HepG2 (cell line): ENCODE measurements around the gene PLCD4. TPM values are rescaled to one million over a fixed set of nuclear protein-coding genes. Genes with fewer than 3 reads are reported as not detected.
A peak's percentile ranks its signal among the peaks of the same experiment; 100 is the strongest.

ENCODE experiments used
- ATAC-seq: fragments of 200-7000 bp; cut with Tn5 transposase; 3 replicates; pipeline ENCODE4 v1.9.1; 2020; ENCODE audit warnings: mild to moderate bottlenecking, moderate library complexity
- BruUV-seq: library from RNA; stranded (reverse); fragments of 400-500 nt; replicated peaks from 2 replicates; lab custom pipeline; 2021; lab: Mats Ljungman, UMichigan
- CTCF ChIA-PET: fragments of 300-600 bp; formaldehyde crosslinking; extraction: SDS; loops from one replicate; lab custom pipeline; 2021; ENCODE audit warnings: low total read pairs, inconsistent platforms, low intra/inter-chr PET ratio; lab: Yijun Ruan, JAX
- POLR2A ChIA-PET: fragments of 350-600 bp; sonication (Branson Sonifier 250); formaldehyde crosslinking; loops from one replicate; lab custom pipeline; 2020; ENCODE audit warnings: antibody characterized with exemption, inconsistent platforms; lab: Yijun Ruan, JAX
- DNase-seq: peaks from one replicate; pipeline ENCODE4 v3.0.0-alpha.2; 2015; ENCODE audit warnings: low spot score
- FAIRE-seq: peaks from 3 replicates; lab custom pipeline; 2011; peaks lifted over from hg19 to GRCh38; lab: Jason Lieb, UNC
- H2AFZ ChIP-seq: one replicate; pipeline ENCODE4 v1.6.1; 2011; ENCODE audit warnings: low read length, inconsistent platforms
- H3K27ac ChIP-seq: fragments of 300-600 bp; 3 replicates; pipeline ENCODE4 v1.8.0; 2011; ENCODE audit warnings: mixed run types, mild to moderate bottlenecking, mixed read lengths, low read length, inconsistent platforms; ENCODE audit not compliant: insufficient read depth; ENCODE audit errors: extremely low read length
- H3K27me3 ChIP-seq, 2 experiments: fragments of 200-600 bp in 1 of 2; 2 replicates in 1 of 2; 3 replicates in 1 of 2; pipeline versions ENCODE4 v1.6.0 to v1.8.0; 2011; ENCODE audit warnings: low read length in 2 of 2, mild to moderate bottlenecking in 2 of 2, moderate library complexity in 2 of 2, inconsistent platforms in 1 of 2; ENCODE audit not compliant: insufficient read depth in 2 of 2, control insufficient read depth in 1 of 2
- H3K36me3 ChIP-seq, 2 experiments: fragments of 200-600 bp in 1 of 2; replicated peaks in 1 of 2; 2 replicates in 1 of 2; 3 replicates in 1 of 2; pipeline versions ENCODE4 v1.5.1 to v1.8.0; 2011; ENCODE audit warnings: low read length in 2 of 2, inconsistent platforms in 1 of 2; ENCODE audit not compliant: insufficient read depth in 2 of 2, control insufficient read depth in 1 of 2
- H3K4me1 ChIP-seq: 2 replicates; pipeline ENCODE4 v1.5.1; 2012; ENCODE audit warnings: low read length, inconsistent platforms; ENCODE audit not compliant: insufficient read depth
- H3K4me2 ChIP-seq: 2 replicates; pipeline ENCODE4 v1.6.0; 2011; ENCODE audit warnings: low read depth, low read length, inconsistent platforms
- H3K4me3 ChIP-seq, 3 experiments: fragments of 200-600 bp in 1 of 3; sonication (generic), shearing (Covaris generic) in 1 of 3; replicated peaks in 1 of 3; 2 replicates each; pipeline ENCODE4 v1.5.1; 2011 to 2016; ENCODE audit warnings: low read length in 3 of 3, inconsistent platforms in 2 of 3, low read depth in 2 of 3, mild to moderate bottlenecking in 2 of 3, control low read depth in 1 of 3, mixed read lengths in 1 of 3; ENCODE audit not compliant: insufficient read depth in 1 of 3
- H3K79me2 ChIP-seq: one replicate; pipeline ENCODE4 v1.6.1; 2011; ENCODE audit warnings: low read length, inconsistent platforms; ENCODE audit not compliant: insufficient read depth
- H3K9ac ChIP-seq: 2 replicates; pipeline ENCODE4 v1.6.0; 2011; ENCODE audit warnings: mild to moderate bottlenecking, low read depth, low read length, inconsistent platforms; ENCODE audit not compliant: insufficient read depth
- H3K9me3 ChIP-seq: 2 replicates; pipeline ENCODE4 v1.5.1; 2012; ENCODE audit warnings: mild to moderate bottlenecking, low read length
- H4K20me1 ChIP-seq: 2 replicates; pipeline ENCODE4 v1.6.0; 2011; ENCODE audit warnings: inconsistent platforms, mild to moderate bottlenecking, low read length, moderate library complexity; ENCODE audit not compliant: insufficient read depth
- AGO2 ChIP-seq: fragments of 200-400 bp; formaldehyde crosslinking; optimal IDR thresholded peaks from 2 replicates; pipeline ENCODE3; 2017; ENCODE audit warnings: mild to moderate bottlenecking, low read depth, low read length, moderate library complexity
- ARID4A ChIP-seq: sonication (generic); formaldehyde crosslinking; IDR thresholded peaks from 2 replicates; pipeline ENCODE4 v1.5.0; 2020; ENCODE audit warnings: mild to moderate bottlenecking, missing genetic modification reagents, borderline replicate concordance
- ATF6 ChIP-seq: sonication (generic); formaldehyde crosslinking; conservative IDR thresholded peaks from 2 replicates; pipeline ENCODE4 v1.4.0; 2020; ENCODE audit warnings: missing genetic modification reagents
- ELK4 ChIP-seq: sonication (generic); formaldehyde crosslinking; IDR thresholded peaks from 2 replicates; pipeline ENCODE4 v1.9.0; 2021; ENCODE audit warnings: missing genetic modification reagents, borderline replicate concordance
- MAF1 ChIP-seq: sonication (generic); formaldehyde crosslinking; IDR thresholded peaks from 2 replicates; pipeline ENCODE4 v1.5.0; 2020; ENCODE audit warnings: missing genetic modification reagents, borderline replicate concordance
- POLR2AphosphoS5 ChIP-seq: IDR thresholded peaks from 2 replicates; pipeline ENCODE4 v1.6.1; 2012; ENCODE audit warnings: low read depth, low read length
- SIN3A ChIP-seq: IDR thresholded peaks from 2 replicates; pipeline ENCODE4 v1.6.1; 2011; ENCODE audit warnings: low read depth, mild to moderate bottlenecking, control low read depth, low read length, borderline replicate concordance
- ZNF274 ChIP-seq: sonication (generic); formaldehyde crosslinking; IDR thresholded peaks from 2 replicates; pipeline ENCODE4 v1.5.1; 2020; ENCODE audit warnings: mild to moderate bottlenecking, missing genetic modification reagents
- ZNF547 ChIP-seq: sonication (generic); formaldehyde crosslinking; IDR thresholded peaks from 2 replicates; pipeline ENCODE4 v1.5.1; 2020; ENCODE audit warnings: mild to moderate bottlenecking, missing genetic modification reagents
- WGBS: methylation state at CpG from one replicate; pipeline ENCODE4 v1.1.6; 2017; ENCODE audit warnings: low lambda C conversion rate; 5-methylcytosine and 5-hydroxymethylcytosine counted together
- in situ Hi-C: cut with HindIII; loops from 2 replicates; pipeline ENCODE4 v1.10.0; 2017; ENCODE audit warnings: low pct_unique_long_range_greater_than_20kb; ENCODE audit not compliant: extremely low pct_ligation_motif_present
- intact Hi-C: fragments of 100-400 bp; cut with micrococcal nuclease; formaldehyde crosslinking; loops from one replicate; pipeline ENCODE4 v1.10.0; 2022; ENCODE audit not compliant: unreplicated experiment
- polyA plus RNA-seq, 8 experiments: library from polyadenylated mRNA; depleted of rRNA in 3 of 8; stranded (reverse) in 7 of 8; unstranded in 1 of 8; fragments of >200 nt; fragmentation: Illumina TruSeq in 4 of 8; extraction: Trizol in 4 of 8; gene quantifications; 2 replicates each; pipeline versions ENCODE4 v1.2.1 to v1.2.3, GENCODE V29; 2011 to 2016; ENCODE audit warnings: low read depth in 4 of 8, missing spikeins in 1 of 8, mixed read lengths in 1 of 8; ENCODE audit not compliant: insufficient read depth in 1 of 8
- total RNA-seq, 5 experiments: library from RNA; depleted of rRNA; stranded (reverse); fragments of >200 nt; fragmentation: Illumina TruSeq; extraction: Trizol; gene quantifications; 2 replicates each; pipeline ENCODE4 v1.2.3, GENCODE V29; 2016; ENCODE audit warnings: low read depth in 1 of 5

The PLCD4 gene
- total and polyA plus RNA-seq, 2 of the 13 experiments (the other 11 are each of a cell fraction or from before 2014, with no cell fraction given) = 0.26 TPM; not detected in 1

- Histone ChIP-seq H3K4me2 (no peak overlapping the region), H2AFZ (no peak overlapping the region), H3K9me3 (no peaks in the 10 kb centered on the region), H3K27me3 (no peaks in the 10 kb centered on the region), H3K4me3 (no peak overlapping the region), H4K20me1 (no peaks in the 10 kb centered on the region), H3K79me2 (no peaks in the 10 kb centered on the region), H3K9ac (no peak overlapping the region), H3K36me3 (peaks cover 46 to 74% of the 10 kb centered on the region in 2 experiments)
- FAIRE-seq (no peak), DNase-seq (no peak), ATAC-seq (no peak; the same call in 2 of the 3 replicates)
- in situ Hi-C loops (no loop called here), intact Hi-C loops (no loop called here)
- ChIA-PET POLR2A (interaction anchor here (1.0 kb wide), 1 partner anchor 16 kb away, joined by 3 read pairs; the partner anchor contains the start of genes BCS1L and ZNF142), CTCF (no interaction called here)
- no TSS peak for BruUV-seq
- 96% methylated on average over 10 of the region's 10 CpGs for WGBS
- TF ChIP-seq POLR2AphosphoS5 = peak; percentile 23; the same call in 1 of the 2 replicates
- no peak for TF ChIP-seq SIN3A
- TF ChIP-seq, all 625 proteins: peak for 1
- Histone ChIP-seq H3K4me1 (peaks cover 11% of the 10 kb centered on the region; the same call in 1 of the 2 replicates), H3K27ac (no peak overlapping the region)
These were observed 36.1 kb downstream of the PLCD4 start for GRCh38 chr2:218643751-218644310.

- WGBS = 88% methylated on average over 11 of the region's 11 CpGs
- DNase-seq (no peak), ATAC-seq (peak; percentile 20), FAIRE-seq (no peak)
- H3K9ac ChIP-seq = no peak overlapping the region
- H3K4me2 ChIP-seq = no peak overlapping the region
- no peak overlapping the region for H2AFZ ChIP-seq
- H3K4me1 ChIP-seq = peaks cover 11% of the 10 kb centered on the region; the same call in 1 of the 2 replicates
- H3K9me3 ChIP-seq = no peaks in the 10 kb centered on the region
- intact Hi-C loops (no loop called here), in situ Hi-C loops (loop anchor here (5.0 kb wide), 1 partner anchor 372 kb away; the partner anchor contains the start of genes AAMP and PNKD)
- POLR2A ChIA-PET = no interaction called here
- CTCF ChIA-PET = no interaction called here
- no peaks in the 10 kb centered on the region for H4K20me1 ChIP-seq
- H3K27ac ChIP-seq = no peak overlapping the region
- H3K27me3 ChIP-seq = no peaks in the 10 kb centered on the region
- no TSS peak for BruUV-seq
- H3K4me3 ChIP-seq = no peak overlapping the region
- peaks cover 43 to 76% of the 10 kb centered on the region in 2 experiments for H3K36me3 ChIP-seq
- H3K79me2 ChIP-seq = no peaks in the 10 kb centered on the region
- TF ChIP-seq ZNF547 = no peak
- TF ChIP-seq AGO2 = peak; percentile 25
- TF ChIP-seq ZNF274 (CRISPR knock-in tag) = no peak
- TF ChIP-seq MAF1 (CRISPR knock-in tag) = no peak
- no peak for TF ChIP-seq ELK4
- TF ChIP-seq ARID4A (CRISPR knock-in tag) = 0 out of 2 replicates have a peak, but pooled peaks have one; percentile 22
- no peak for TF ChIP-seq ATF6 (CRISPR knock-in tag)
These were observed 37.0 kb downstream of the PLCD4 start for GRCh38 chr2:218644721-218645120.
